HL-60 (cell line): Measurements from ENCODE around the gene VAMP2.

Source experiments
- DNase-seq, 2 experiments: peaks; one replicate each; pipeline ENCODE4 v3.0.0-alpha.2; 2010 to 2020; ENCODE audit warnings: low read depth in 1 of 2, low spot score in 1 of 2
- H3K27ac ChIP-seq: fragments of 250-450 bp; sonication (Bioruptor Pico); replicated peaks from 2 replicates; pipeline ENCODE4 v1.5.1; 2020; ENCODE audit warnings: mild to moderate bottlenecking, moderate library complexity
- H3K27me3 ChIP-seq: fragments of 250-450 bp; sonication (Bioruptor Pico); 2 replicates; pipeline ENCODE4 v1.5.1; 2021; ENCODE audit warnings: mild to moderate bottlenecking, moderate library complexity; ENCODE audit not compliant: insufficient read depth, poor library complexity, severe bottlenecking
- H3K4me3 ChIP-seq: replicated peaks from 2 replicates; pipeline ENCODE4 v1.5.1; 2011; ENCODE audit warnings: mild to moderate bottlenecking, control low read depth, low read length; ENCODE audit not compliant: insufficient read depth
- GABPA ChIP-seq: IDR thresholded peaks from 2 replicates; pipeline ENCODE4 v1.6.1; 2012; ENCODE audit warnings: low read depth
- POLR2AphosphoS5 ChIP-seq: IDR thresholded peaks from 2 replicates; pipeline ENCODE4 v1.6.1; 2012; ENCODE audit warnings: low read depth
- SPI1 ChIP-seq: IDR thresholded peaks from 2 replicates; pipeline ENCODE4 v1.6.1; 2012; ENCODE audit warnings: low read depth, mild to moderate bottlenecking, borderline replicate concordance
- TF ChIP-seq, protein P1 (sequence below): IDR thresholded peaks from 2 replicates; pipeline ENCODE4 v1.6.1; 2012; ENCODE audit warnings: low read depth; ENCODE audit not compliant: insufficient replicate concordance
- TF ChIP-seq, protein P2 (sequence below): IDR thresholded peaks from one replicate; pipeline ENCODE4 v1.5.1; 2011; ENCODE audit warnings: low read length, control low read depth, inconsistent platforms; ENCODE audit not compliant: insufficient read depth

The VAMP2 gene

DNA sequence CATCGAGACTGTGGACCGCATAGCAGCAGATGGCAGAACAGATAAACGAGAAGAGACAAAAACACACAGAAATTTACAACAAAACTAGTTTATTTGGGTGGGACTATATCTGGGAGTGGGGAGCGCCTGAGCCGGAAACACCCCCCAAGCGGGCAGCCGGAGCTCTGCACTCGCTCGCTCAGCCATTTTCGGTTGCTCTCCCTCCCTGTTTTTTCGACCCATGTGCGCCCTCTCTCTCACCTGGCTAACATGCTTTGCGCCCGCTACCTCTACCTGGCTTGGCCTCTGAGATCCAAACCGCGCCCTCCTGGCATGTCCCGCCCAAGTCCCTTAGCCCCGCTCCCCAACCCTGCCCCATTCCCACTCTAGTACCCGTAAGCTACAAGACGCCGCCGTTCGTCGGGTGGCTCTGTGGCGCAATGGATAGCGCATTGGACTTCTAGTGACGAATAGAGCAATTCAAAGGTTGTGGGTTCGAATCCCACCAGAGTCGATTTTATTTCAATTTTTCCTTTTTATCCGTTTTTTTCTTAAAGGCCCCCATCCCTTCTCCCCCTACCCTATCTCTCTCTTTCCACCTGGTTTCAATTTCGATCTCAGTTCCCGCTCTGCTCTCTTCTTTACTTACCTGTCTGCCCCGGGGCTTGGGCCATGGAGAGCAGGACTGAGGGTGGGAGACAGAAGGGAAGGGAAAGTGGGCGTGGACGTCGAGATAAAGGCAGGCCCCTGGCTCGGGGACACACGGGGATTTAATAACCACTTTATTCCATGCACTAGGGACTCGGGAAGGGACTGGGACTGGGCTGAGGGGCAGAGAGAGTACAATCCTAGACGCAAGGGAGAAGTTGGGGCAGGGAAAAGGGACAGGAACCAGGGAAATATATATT lies 42.0 kb downstream of the VAMP2 start:
- peak overlapping the region; percentile 55 for H3K4me3 ChIP-seq
- H3K27ac ChIP-seq = peak overlapping the region; percentile 46
- H3K27me3 ChIP-seq = peaks cover 11% of the 10 kb centered on the region
- peak in 1 of 2 experiments; percentile 65 for DNase-seq
- TF ChIP-seq, protein P1, sequence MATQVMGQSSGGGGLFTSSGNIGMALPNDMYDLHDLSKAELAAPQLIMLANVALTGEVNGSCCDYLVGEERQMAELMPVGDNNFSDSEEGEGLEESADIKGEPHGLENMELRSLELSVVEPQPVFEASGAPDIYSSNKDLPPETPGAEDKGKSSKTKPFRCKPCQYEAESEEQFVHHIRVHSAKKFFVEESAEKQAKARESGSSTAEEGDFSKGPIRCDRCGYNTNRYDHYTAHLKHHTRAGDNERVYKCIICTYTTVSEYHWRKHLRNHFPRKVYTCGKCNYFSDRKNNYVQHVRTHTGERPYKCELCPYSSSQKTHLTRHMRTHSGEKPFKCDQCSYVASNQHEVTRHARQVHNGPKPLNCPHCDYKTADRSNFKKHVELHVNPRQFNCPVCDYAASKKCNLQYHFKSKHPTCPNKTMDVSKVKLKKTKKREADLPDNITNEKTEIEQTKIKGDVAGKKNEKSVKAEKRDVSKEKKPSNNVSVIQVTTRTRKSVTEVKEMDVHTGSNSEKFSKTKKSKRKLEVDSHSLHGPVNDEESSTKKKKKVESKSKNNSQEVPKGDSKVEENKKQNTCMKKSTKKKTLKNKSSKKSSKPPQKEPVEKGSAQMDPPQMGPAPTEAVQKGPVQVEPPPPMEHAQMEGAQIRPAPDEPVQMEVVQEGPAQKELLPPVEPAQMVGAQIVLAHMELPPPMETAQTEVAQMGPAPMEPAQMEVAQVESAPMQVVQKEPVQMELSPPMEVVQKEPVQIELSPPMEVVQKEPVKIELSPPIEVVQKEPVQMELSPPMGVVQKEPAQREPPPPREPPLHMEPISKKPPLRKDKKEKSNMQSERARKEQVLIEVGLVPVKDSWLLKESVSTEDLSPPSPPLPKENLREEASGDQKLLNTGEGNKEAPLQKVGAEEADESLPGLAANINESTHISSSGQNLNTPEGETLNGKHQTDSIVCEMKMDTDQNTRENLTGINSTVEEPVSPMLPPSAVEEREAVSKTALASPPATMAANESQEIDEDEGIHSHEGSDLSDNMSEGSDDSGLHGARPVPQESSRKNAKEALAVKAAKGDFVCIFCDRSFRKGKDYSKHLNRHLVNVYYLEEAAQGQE = no peak
- TF ChIP-seq POLR2AphosphoS5 (no peak), SPI1 (no peak), GABPA (no peak)
- TF ChIP-seq, protein P2, sequence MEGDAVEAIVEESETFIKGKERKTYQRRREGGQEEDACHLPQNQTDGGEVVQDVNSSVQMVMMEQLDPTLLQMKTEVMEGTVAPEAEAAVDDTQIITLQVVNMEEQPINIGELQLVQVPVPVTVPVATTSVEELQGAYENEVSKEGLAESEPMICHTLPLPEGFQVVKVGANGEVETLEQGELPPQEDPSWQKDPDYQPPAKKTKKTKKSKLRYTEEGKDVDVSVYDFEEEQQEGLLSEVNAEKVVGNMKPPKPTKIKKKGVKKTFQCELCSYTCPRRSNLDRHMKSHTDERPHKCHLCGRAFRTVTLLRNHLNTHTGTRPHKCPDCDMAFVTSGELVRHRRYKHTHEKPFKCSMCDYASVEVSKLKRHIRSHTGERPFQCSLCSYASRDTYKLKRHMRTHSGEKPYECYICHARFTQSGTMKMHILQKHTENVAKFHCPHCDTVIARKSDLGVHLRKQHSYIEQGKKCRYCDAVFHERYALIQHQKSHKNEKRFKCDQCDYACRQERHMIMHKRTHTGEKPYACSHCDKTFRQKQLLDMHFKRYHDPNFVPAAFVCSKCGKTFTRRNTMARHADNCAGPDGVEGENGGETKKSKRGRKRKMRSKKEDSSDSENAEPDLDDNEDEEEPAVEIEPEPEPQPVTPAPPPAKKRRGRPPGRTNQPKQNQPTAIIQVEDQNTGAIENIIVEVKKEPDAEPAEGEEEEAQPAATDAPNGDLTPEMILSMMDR = no peak

GRCh38 chr17:8119581-8120519 lies 42.9 kb downstream of the VAMP2 start:
- TF ChIP-seq, protein P1 = no peak
- TF ChIP-seq POLR2AphosphoS5 (no peak), GABPA (no peak), SPI1 (no peak)
- TF ChIP-seq, protein P2 = no peak
- peak overlapping the region; percentile 46 for H3K27ac ChIP-seq
- peak overlapping the region; percentile 65 for H3K4me3 ChIP-seq
- H3K27me3 ChIP-seq = peaks cover 11% of the 10 kb centered on the region
- peak; percentile 69 to 76 for DNase-seq

DNA sequence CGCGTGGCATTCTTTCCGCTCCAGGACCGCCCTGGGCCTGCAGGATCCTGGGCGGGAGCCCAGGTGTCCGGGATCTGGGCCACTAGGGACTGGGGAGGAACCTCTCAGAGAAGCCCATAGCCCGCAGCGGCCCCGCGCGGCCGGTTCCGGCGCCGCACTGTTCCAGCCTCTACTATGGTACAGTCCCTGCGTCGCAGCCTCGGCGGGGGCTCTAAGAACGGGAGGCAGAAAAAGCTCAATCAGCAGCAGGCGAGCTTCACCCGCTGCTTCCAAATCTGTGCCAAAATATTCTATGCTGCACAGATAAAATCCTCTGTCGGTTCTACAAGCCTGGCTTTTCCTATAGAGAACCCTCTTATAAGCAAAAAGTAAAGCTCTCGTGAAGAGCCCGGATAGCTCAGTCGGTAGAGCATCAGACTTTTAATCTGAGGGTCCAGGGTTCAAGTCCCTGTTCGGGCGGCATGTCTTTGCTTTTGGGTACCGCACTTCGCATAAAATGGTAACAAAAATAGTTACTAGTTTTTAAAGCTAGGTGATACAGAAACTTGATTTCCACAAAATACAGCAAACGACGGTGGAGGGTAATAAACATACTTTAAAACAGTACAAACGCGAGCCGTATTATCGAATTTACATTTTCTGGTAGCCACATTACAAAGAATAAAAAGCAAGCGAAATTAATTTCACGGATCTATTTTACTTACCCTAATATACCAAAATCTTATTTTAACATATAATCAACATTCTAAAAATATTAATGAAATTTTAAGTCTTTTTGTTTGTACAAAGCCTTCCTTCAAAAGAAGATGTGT lies 43.8 kb downstream of the VAMP2 start:
- Histone ChIP-seq H3K27ac (peak overlapping the region; percentile 19; the same call in 1 of the 2 replicates), H3K4me3 (peak overlapping the region; percentile 65), H3K27me3 (peaks cover 10% of the 10 kb centered on the region)
- peak in 1 of 2 experiments; percentile 65 for DNase-seq
- TF ChIP-seq POLR2AphosphoS5 (no peak), GABPA (no peak)
- TF ChIP-seq, protein P2 = peak; percentile 48
